ENCODE data around the gene SERPINE1. TPM values are rescaled to one million over a fixed set of nuclear protein-coding genes. Genes with fewer than 3 reads are reported as not detected.

Gene SERPINE1
- total RNA-seq, 1 experiment from 2014 or later, result 12.8 TPM

GRCh38 chr7:101179117-101179516 lies 52.2 kb downstream of the SERPINE1 start:
- no peaks in the 10 kb centered on the region for H3K9me3 ChIP-seq (ENCODE audit: control insufficient read depth in 1 of 2, insufficient read depth in 1 of 2, low read depth in 1 of 2, low read length in 2 of 2)
- ChIA-PET POLR2A (no interaction called here), CTCF (no interaction called here), RAD21 (ENCODE audit: low non-redundant PET in 1 of 2, low total read pairs in 2 of 2, uncharacterized antibody in 2 of 2, unreplicated experiment in 2 of 2) (no interaction called here)
- H3K4me1 ChIP-seq (ENCODE audit: control insufficient read depth in 1 of 2, insufficient read depth in 2 of 2, low read length in 2 of 2), result peaks cover 10 to 15% of the 10 kb centered on the region in 2 experiments; a peak in 3 of 4 replicates
- no TSS peak for BruUV-seq (replicated peaks)
- TF ChIP-seq CEBPB (IDR thresholded peaks at IDR 0.05; ENCODE audit: low read depth) (no peak), ELF1 (IDR thresholded peaks at IDR 0.05; ENCODE audit: borderline replicate concordance, low read depth) (no peak), EZH2phosphoT487 (IDR thresholded peaks at IDR 0.05; ENCODE audit: borderline replicate concordance) (no peak), POLR2A (IDR thresholded peaks at IDR 0.05; ENCODE audit: borderline replicate concordance, extremely low read depth, insufficient read depth, insufficient read length) (no peak), REST (IDR thresholded peaks at IDR 0.05; ENCODE audit: low read depth) (no peak), ZNF274 (IDR thresholded peaks at IDR 0.05; ENCODE audit: low read depth, low read length) (no peak), SP1 (IDR thresholded peaks at IDR 0.05; ENCODE audit: low read depth) (no peak)
- intact Hi-C loops (cut with micrococcal nuclease), result no loop called here
- no peaks in the 10 kb centered on the region for H3K79me2 ChIP-seq (ENCODE audit: insufficient read depth, low read length)
- H3K27ac ChIP-seq (ENCODE audit: low read depth, low read length), result no peak overlapping the region
- ATAC-seq, result no peak
- H3K27me3 ChIP-seq (ENCODE audit: insufficient read depth, low read length), result no peaks in the 10 kb centered on the region
- H3K4me2 ChIP-seq (ENCODE audit: low read length), result no peak overlapping the region
- no peaks in the 10 kb centered on the region for H3K9me2 ChIP-seq (ENCODE audit: insufficient read depth)
- no peak overlapping the region for H3K4me3 ChIP-seq (replicated peaks in 1 of 2; ENCODE audit: low read depth in 1 of 2, low read length in 2 of 2)
- H3K36me3 ChIP-seq (ENCODE audit: control insufficient read depth in 1 of 2, insufficient read depth in 2 of 2, low read length in 2 of 2), result no peaks in the 10 kb centered on the region
- DNase-seq (ENCODE audit: low read depth, low spot score), result no peak
- no peak overlapping the region for H2AFZ ChIP-seq (ENCODE audit: low read depth, low read length, poor library complexity, severe bottlenecking)
- no peaks in the 10 kb centered on the region for H4K20me1 ChIP-seq (ENCODE audit: insufficient read depth)
- H3K9ac ChIP-seq (ENCODE audit: low read length), result no peak overlapping the region

- ChIA-PET POLR2A (no interaction called here), RAD21 (ENCODE audit: low non-redundant PET in 1 of 2, low total read pairs in 2 of 2, uncharacterized antibody in 2 of 2, unreplicated experiment in 2 of 2) (no interaction called here), CTCF (no interaction called here)
- BruUV-seq (replicated peaks), result no TSS peak
- intact Hi-C loops (cut with micrococcal nuclease), result no loop called here
- H2AFZ ChIP-seq (ENCODE audit: low read depth, low read length, poor library complexity, severe bottlenecking), result no peak overlapping the region
- H3K9me2 ChIP-seq (ENCODE audit: insufficient read depth), result no peaks in the 10 kb centered on the region
- H3K79me2 ChIP-seq (ENCODE audit: insufficient read depth, low read length), result no peaks in the 10 kb centered on the region
- H3K36me3 ChIP-seq (ENCODE audit: control insufficient read depth in 1 of 2, insufficient read depth in 2 of 2, low read length in 2 of 2), result no peaks in the 10 kb centered on the region
- no peaks in the 10 kb centered on the region for H4K20me1 ChIP-seq (ENCODE audit: insufficient read depth)
- H3K4me2 ChIP-seq (ENCODE audit: low read length), result no peak overlapping the region
- H3K9ac ChIP-seq (ENCODE audit: low read length), result no peak overlapping the region
- ATAC-seq (no peak), DNase-seq (ENCODE audit: low read depth, low spot score) (no peak)
- no peak overlapping the region for H3K4me3 ChIP-seq (replicated peaks in 1 of 2; ENCODE audit: low read depth in 1 of 2, low read length in 2 of 2)
- H3K4me1 ChIP-seq (ENCODE audit: control insufficient read depth in 1 of 2, insufficient read depth in 2 of 2, low read length in 2 of 2), result peaks cover 6 to 14% of the 10 kb centered on the region in 2 experiments; a peak in 3 of 4 replicates
- TF ChIP-seq ZNF274 (IDR thresholded peaks at IDR 0.05; ENCODE audit: low read depth, low read length) (no peak), REST (IDR thresholded peaks at IDR 0.05; ENCODE audit: low read depth) (no peak), MAX (IDR thresholded peaks at IDR 0.05) (no peak)
- no peaks in the 10 kb centered on the region for H3K27me3 ChIP-seq (ENCODE audit: insufficient read depth, low read length)
- no peaks in the 10 kb centered on the region for H3K9me3 ChIP-seq (ENCODE audit: control insufficient read depth in 1 of 2, insufficient read depth in 1 of 2, low read depth in 1 of 2, low read length in 2 of 2)
- H3K27ac ChIP-seq (ENCODE audit: low read depth, low read length), result no peak overlapping the region
These were observed 52.8 kb downstream of the SERPINE1 start for GRCh38 chr7:101179713-101180112.
